Lower leg skin (tissue), 4 donors: ENCODE measurements around the gene GLT6D1. TPM values are rescaled to one million over a fixed set of nuclear protein-coding genes. Genes with fewer than 3 reads are reported as not detected.
A peak's percentile ranks its signal among the peaks of the same experiment; 100 is the strongest.

Source experiments
- DNase-seq, 2 donors: peaks; one replicate each; pipeline ENCODE4 v3.0.0-alpha.2; 2019; ENCODE audit warnings: low spot score in 2 of 2
- H3K4me3 ChIP-seq: fragments of 200-600 bp; sonication (generic); 2 replicates; pipeline ENCODE4 v1.5.1; 2017; ENCODE audit warnings: mild to moderate bottlenecking, low read depth; ENCODE audit not compliant: poor library complexity, severe bottlenecking
- POLR2A ChIP-seq, 2 donors: fragments of 450-650 bp; IDR thresholded peaks; one replicate each; pipeline ENCODE4 v1.6.1; 2016 to 2017; ENCODE audit warnings: antibody characterized with exemption in 2 of 2, mild to moderate bottlenecking in 1 of 2, moderate library complexity in 1 of 2
- WGBS, 2 donors: methylation state at CpG; one replicate each; pipeline ENCODE4 v1.1.5; 2018; 5-methylcytosine and 5-hydroxymethylcytosine counted together
- intact Hi-C: fragments of 100-400 bp; cut with DNase I; formaldehyde crosslinking; loops from one replicate; pipeline ENCODE4 v1.15.0; 2023; ENCODE audit warnings: low total_unique reads
- total RNA-seq, 4 donors: library from RNA; depleted of rRNA; stranded (reverse); fragments of >200 nt; gene quantifications; one replicate each; pipeline ENCODE4 v1.1.0, GENCODE V29; 2016
- TF ChIP-seq, protein P1 (sequence below), 3 donors: fragments of 450-650 bp; IDR thresholded peaks; one replicate each; pipeline ENCODE4 v1.5.1; 2016; ENCODE audit warnings: antibody characterized with exemption in 3 of 3, mild to moderate bottlenecking in 3 of 3, moderate library complexity in 2 of 3

Gene GLT6D1
- total RNA-seq, 4 donors from 2014 or later = not detected

DNA sequence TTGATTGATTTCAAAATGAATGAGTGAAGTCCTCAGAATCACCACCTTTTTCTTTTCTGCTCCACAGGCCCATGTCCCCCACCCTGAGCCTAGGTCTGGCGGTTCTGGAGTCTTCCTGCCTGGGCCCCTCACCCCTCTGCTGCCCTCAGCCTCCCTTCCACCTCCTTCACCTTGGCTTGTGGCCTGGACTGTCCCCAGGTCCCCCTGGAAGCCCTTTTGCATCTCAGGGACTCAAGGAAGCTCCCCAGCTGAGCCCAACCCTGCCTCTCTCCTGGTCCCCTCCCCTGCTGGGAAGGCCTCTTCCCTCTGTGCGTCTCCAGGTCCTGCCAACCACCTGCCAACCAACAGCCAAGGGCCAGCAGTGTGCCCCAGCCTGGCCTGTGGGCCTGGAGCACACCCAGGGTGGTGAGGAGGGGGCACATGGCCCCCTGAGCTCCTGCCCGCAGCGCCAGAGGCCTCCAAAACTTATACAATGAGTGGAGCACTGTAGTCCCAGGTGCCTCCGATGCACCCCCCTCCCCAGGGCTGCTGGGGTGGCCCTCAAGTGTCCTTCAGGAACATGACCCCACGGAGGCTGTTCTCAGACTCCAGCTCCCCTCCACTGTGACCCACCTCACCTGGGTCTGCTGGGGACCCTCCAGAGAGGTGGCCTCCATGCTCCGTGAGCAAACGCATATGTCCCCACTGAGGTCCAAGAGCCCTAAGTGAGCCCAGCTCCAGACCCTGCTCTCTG lies 20.3 kb downstream of the GLT6D1 start:
- DNase-seq = peak in 1 of 2 donors; percentile 77
- TF ChIP-seq, protein P1, sequence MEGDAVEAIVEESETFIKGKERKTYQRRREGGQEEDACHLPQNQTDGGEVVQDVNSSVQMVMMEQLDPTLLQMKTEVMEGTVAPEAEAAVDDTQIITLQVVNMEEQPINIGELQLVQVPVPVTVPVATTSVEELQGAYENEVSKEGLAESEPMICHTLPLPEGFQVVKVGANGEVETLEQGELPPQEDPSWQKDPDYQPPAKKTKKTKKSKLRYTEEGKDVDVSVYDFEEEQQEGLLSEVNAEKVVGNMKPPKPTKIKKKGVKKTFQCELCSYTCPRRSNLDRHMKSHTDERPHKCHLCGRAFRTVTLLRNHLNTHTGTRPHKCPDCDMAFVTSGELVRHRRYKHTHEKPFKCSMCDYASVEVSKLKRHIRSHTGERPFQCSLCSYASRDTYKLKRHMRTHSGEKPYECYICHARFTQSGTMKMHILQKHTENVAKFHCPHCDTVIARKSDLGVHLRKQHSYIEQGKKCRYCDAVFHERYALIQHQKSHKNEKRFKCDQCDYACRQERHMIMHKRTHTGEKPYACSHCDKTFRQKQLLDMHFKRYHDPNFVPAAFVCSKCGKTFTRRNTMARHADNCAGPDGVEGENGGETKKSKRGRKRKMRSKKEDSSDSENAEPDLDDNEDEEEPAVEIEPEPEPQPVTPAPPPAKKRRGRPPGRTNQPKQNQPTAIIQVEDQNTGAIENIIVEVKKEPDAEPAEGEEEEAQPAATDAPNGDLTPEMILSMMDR (IDR thresholded peaks at IDR 0.05) = no peak
- no peak for TF ChIP-seq POLR2A (IDR thresholded peaks at IDR 0.05)
- 56 to 76% methylated on average over 5 to 6 of the region's 8 CpGs for WGBS, 2 donors
- intact Hi-C loops = no loop called here
- H3K4me3 ChIP-seq = no peak overlapping the region

DNA sequence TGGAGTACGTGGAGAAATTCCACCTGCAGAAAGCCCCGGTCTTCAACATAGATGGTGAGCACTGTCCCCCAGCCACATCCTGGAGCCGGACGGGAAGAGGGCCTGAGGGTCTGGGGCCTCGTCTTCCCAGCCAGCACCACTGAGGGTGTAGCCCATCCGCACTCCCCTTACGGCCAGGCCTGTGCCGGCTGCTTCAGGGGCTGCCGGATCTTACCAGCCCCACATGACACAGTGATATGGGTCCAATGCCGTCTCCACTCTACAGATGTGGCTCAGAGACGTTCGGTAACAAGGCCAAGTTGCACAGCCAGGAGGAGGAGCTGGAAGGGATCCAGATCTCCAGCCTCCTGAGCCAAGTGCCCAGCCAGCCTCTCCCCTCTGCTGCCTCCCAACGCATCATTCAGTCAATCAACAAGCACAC lies 21.3 kb downstream of the GLT6D1 start:
- peak in 1 of 2 donors; percentile 71 for DNase-seq
- whole genome bisulfite sequencing, 2 donors = 83 to 84% methylated on average over 10 to 12 of the region's 13 CpGs
- intact Hi-C loops = no loop called here

DNA sequence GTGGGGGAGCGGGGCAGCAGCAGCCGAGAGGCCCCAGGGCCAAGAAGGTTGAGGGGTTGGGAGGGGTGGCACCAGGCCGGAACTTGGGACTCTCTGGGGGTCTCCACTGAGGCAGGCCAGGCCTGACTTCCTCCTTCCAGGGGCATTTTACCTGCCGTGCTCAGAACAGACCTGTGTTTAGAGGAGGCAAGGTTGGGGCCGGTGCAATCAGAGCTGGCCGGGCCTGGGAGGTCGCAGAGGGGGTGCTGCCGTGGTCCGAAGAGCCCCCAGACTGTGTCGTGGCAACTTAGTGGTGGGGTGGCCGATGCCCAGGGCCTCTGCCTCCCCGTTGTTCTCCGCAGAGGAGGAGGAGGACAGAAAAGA lies 21.8 kb downstream of the GLT6D1 start:
- intact Hi-C loops = no loop called here
- peak in 1 of 2 donors; percentile 53 for DNase-seq
- no peak overlapping the region for H3K4me3 ChIP-seq
- WGBS, 2 donors = 82 to 83% methylated on average over 13 of the region's 13 CpGs
- TF ChIP-seq, protein P1 (IDR thresholded peaks at IDR 0.05) = no peak
- no peak for TF ChIP-seq POLR2A (IDR thresholded peaks at IDR 0.05)

More for the DNA sequence above, 21.3 kb downstream of the GLT6D1 start:
- TF ChIP-seq, protein P1 (IDR thresholded peaks at IDR 0.05) = no peak
- TF ChIP-seq POLR2A (IDR thresholded peaks at IDR 0.05) = no peak
- no peak overlapping the region for H3K4me3 ChIP-seq

DNA sequence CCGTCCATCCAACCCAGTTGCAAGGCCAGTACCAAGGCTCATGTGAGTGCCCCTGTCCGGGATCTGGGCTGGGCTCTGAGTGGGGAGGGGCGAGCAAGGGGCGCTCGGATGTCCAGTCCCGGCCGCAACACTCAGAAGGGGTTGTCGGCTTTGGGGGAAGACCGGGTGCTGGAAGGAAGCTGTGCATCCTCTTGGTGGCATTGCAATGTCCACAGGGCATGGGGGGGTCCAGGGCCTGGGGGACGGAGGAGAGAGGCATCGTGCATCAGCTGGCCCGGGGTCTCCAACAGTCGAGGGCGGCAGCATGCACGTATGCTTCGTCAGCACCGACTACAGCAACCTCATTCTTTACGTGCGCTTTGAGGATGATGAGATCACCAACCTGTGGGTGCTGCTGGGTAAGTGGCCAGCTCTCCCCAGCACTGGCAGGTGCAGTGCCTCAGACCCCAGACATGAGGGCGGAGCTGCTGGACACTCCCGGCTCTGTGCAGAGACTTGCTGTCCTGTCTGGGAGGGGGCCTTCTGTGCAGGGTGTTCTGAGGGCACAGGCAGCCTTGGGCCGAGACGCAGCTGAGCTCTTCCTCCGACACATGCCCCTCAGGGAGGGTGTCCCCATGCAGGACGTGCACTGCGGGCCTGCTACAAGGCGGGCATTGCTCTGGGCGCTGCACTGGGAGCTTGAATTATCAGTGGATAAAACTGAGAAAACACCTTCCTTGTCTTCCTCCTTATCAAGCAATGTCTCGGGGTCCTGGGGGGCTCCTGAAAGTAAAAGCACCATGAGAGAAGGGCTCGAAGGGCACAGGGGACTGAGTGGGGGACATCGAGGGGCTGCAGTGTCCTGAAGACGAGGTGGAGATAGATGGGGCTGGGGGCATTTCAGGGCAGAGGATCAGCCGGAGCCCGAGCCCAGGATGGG lies 22.5 kb downstream of the GLT6D1 start:
- intact Hi-C loops = no loop called here
- 69 to 75% methylated on average over 28 to 34 of the region's 34 CpGs for WGBS, 2 donors
- TF ChIP-seq POLR2A (IDR thresholded peaks at IDR 0.05) = no peak
- TF ChIP-seq, protein P1 (IDR thresholded peaks at IDR 0.05) = no peak
- DNase-seq = peak in 1 of 2 donors; percentile 79
- H3K4me3 ChIP-seq = no peak overlapping the region

DNA sequence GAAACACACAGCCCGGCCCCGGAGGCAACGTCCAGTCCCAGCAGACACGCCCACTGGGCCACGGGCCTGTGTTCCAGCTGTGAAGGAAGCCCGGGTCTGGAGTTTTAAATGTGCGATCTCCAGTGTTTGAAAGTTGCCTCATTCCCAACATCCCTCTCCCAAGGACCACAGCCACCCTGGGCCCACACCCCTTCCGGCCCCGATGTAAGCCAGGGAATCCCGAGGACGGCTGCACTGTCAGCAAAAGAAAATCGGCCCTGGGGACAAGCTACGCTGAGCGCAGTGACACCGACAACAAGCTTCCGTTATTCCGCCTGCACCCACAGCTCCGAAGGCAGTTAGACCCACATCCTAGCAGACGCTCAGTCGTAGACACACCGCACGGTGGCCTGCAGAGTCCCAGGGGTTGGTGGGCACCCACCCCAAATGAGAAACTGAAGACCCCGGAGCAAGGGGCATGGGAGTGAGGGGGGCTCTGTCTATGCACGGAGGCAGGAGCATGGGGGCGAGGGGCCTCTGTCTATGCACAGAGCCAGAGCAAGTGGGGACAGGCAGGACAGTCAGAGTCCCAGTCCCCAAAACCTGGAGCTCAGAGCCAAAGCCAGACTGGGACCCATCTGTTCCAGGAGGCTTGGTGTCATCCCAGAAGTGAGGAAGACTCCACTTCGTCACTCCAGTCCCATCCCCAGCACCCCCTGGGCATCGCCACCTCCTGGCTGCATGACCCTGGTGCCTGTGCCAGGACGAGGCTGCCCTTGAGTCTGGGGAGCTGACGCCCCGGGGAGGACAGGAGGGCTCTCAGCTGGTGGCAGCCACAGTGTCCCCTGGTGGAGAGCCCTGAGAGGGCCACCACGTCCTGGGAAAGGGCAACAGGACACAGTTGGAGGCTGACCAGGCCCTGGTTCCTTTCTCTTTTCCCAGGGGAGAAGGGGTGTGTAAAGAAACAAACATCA lies 23.4 kb downstream of the GLT6D1 start:
- DNase-seq = peak in 1 of 2 donors; percentile 75
- intact Hi-C loops = no loop called here
- TF ChIP-seq POLR2A (IDR thresholded peaks at IDR 0.05) = no peak
- TF ChIP-seq, protein P1 (IDR thresholded peaks at IDR 0.05) = no peak
- WGBS, 2 donors = 53 to 59% methylated on average over 29 to 30 of the region's 31 CpGs
- no peak overlapping the region for H3K4me3 ChIP-seq
